Suprapubic skin (tissue), 4 donors: Measurements from ENCODE around the gene KCMF1. TPM values are rescaled to one million over a fixed set of nuclear protein-coding genes. Genes with fewer than 3 reads are reported as not detected.

ENCODE experiments used
- DNase-seq, 2 donors: peaks; one replicate each; pipeline ENCODE4 v3.0.0-alpha.2; 2019; ENCODE audit warnings: low spot score in 2 of 2
- H3K27ac ChIP-seq: fragments of 200-600 bp; sonication (generic); one replicate; pipeline ENCODE4 v1.5.1; 2019
- H3K27me3 ChIP-seq: fragments of 200-600 bp; sonication (generic); one replicate; pipeline ENCODE4 v1.5.1; 2019
- H3K36me3 ChIP-seq: fragments of 200-600 bp; sonication (generic); one replicate; pipeline ENCODE4 v1.5.1; 2019
- H3K4me1 ChIP-seq: fragments of 200-600 bp; sonication (generic); one replicate; pipeline ENCODE4 v1.5.1; 2019
- H3K4me3 ChIP-seq: fragments of 200-600 bp; sonication (generic); one replicate; pipeline ENCODE4 v1.5.1; 2019; ENCODE audit warnings: mild to moderate bottlenecking
- H3K9me3 ChIP-seq: fragments of 200-600 bp; sonication (generic); one replicate; pipeline ENCODE4 v1.5.1; 2019
- CTCF ChIP-seq, 2 donors: fragments of 200-600 bp in 1 of 2; fragments of 450-650 bp in 1 of 2; sonication (generic) in 1 of 2; IDR thresholded peaks; one replicate each; pipeline ENCODE4 v1.5.1; 2016 to 2019; ENCODE audit warnings: antibody characterized with exemption in 2 of 2, mild to moderate bottlenecking in 1 of 2, moderate library complexity in 1 of 2
- EP300 ChIP-seq: sonication (generic); formaldehyde crosslinking; IDR thresholded peaks from one replicate; pipeline ENCODE4 v1.6.1; 2017; ENCODE audit warnings: antibody characterized with exemption
- POLR2A ChIP-seq, 2 donors: fragments of 450-650 bp; IDR thresholded peaks; one replicate each; pipeline ENCODE4 v1.6.1; 2017; ENCODE audit warnings: antibody characterized with exemption in 2 of 2, mild to moderate bottlenecking in 2 of 2, moderate library complexity in 2 of 2
- POLR2AphosphoS5 ChIP-seq, 3 donors: sonication (generic); formaldehyde crosslinking; IDR thresholded peaks; one replicate each; pipeline ENCODE4 v1.6.1; 2017; ENCODE audit warnings: antibody characterized with exemption in 3 of 3
- WGBS: methylation state at CpG from one replicate; pipeline ENCODE4 v1.1.5; 2018; 5-methylcytosine and 5-hydroxymethylcytosine counted together
- total RNA-seq, 4 donors: library from RNA; depleted of rRNA; stranded (reverse); fragments of >200 nt; gene quantifications; one replicate each; pipeline ENCODE4 v1.1.0, GENCODE V29; 2016

KCMF1 gene
- total RNA-seq, 4 donors from 2014 or later, result 23.5 to 42.6 (median 29.3) TPM

GRCh38 chr2:85063981-85064599 lies 93.1 kb downstream of the KCMF1 start:
- H3K4me3 ChIP-seq, result no peak overlapping the region
- H3K4me1 ChIP-seq, result peaks cover 14% of the 10 kb centered on the region
- TF ChIP-seq POLR2A (IDR thresholded peaks at IDR 0.05) (no peak), EP300 (no peak), POLR2AphosphoS5 (IDR thresholded peaks at IDR 0.05) (no peak), CTCF (IDR thresholded peaks at IDR 0.05) (no peak)
- H3K27me3 ChIP-seq, result no peaks in the 10 kb centered on the region
- 84% methylated on average over 5 of the region's 5 CpGs for WGBS
- H3K36me3 ChIP-seq, result no peaks in the 10 kb centered on the region
- no peaks in the 10 kb centered on the region for H3K9me3 ChIP-seq
- DNase-seq, result no peak
- H3K27ac ChIP-seq, result no peak overlapping the region

- H3K27ac ChIP-seq, result no peak overlapping the region
- no peaks in the 10 kb centered on the region for H3K36me3 ChIP-seq
- TF ChIP-seq CTCF (IDR thresholded peaks at IDR 0.05), result no peak
- TF ChIP-seq EP300, result no peak
- no peak for TF ChIP-seq POLR2A (IDR thresholded peaks at IDR 0.05)
- no peak for TF ChIP-seq POLR2AphosphoS5 (IDR thresholded peaks at IDR 0.05)
- WGBS, result 77% methylated on average over 14 of the region's 14 CpGs
- DNase-seq, result no peak
- no peaks in the 10 kb centered on the region for H3K9me3 ChIP-seq
- H3K4me1 ChIP-seq, result peaks cover 14% of the 10 kb centered on the region
- no peak overlapping the region for H3K4me3 ChIP-seq
- no peaks in the 10 kb centered on the region for H3K27me3 ChIP-seq
These were observed 94.1 kb downstream of the KCMF1 start for GRCh38 chr2:85064927-85065577.

GRCh38 chr2:85066006-85066740 lies 95.2 kb downstream of the KCMF1 start:
- Histone ChIP-seq H3K36me3 (no peaks in the 10 kb centered on the region), H3K27ac (no peak overlapping the region), H3K4me1 (peaks cover 14% of the 10 kb centered on the region), H3K4me3 (no peak overlapping the region), H3K27me3 (no peaks in the 10 kb centered on the region), H3K9me3 (no peaks in the 10 kb centered on the region)
- TF ChIP-seq POLR2A (IDR thresholded peaks at IDR 0.05) (no peak), CTCF (IDR thresholded peaks at IDR 0.05) (no peak), POLR2AphosphoS5 (IDR thresholded peaks at IDR 0.05) (no peak), EP300 (no peak)
- DNase-seq, result no peak
- 71% methylated on average over 10 of the region's 11 CpGs for WGBS

- TF ChIP-seq POLR2A (IDR thresholded peaks at IDR 0.05) (no peak), CTCF (IDR thresholded peaks at IDR 0.05) (peak; percentile 64 to 68), POLR2AphosphoS5 (IDR thresholded peaks at IDR 0.05) (no peak)
- 30% methylated on average over 19 of the region's 19 CpGs for WGBS
- DNase-seq, result peak; percentile 85 to 86
These were observed 96.0 kb downstream of the KCMF1 start for GRCh38 chr2:85066874-85067351.

GRCh38 chr2:85071096-85071495 lies 100.1 kb downstream of the KCMF1 start:
- H3K4me1 ChIP-seq, result peaks cover 14% of the 10 kb centered on the region
- H3K36me3 ChIP-seq, result no peaks in the 10 kb centered on the region
- no peak overlapping the region for H3K4me3 ChIP-seq
- H3K27me3 ChIP-seq, result no peaks in the 10 kb centered on the region
- H3K9me3 ChIP-seq, result no peaks in the 10 kb centered on the region
- WGBS, result 80% methylated on average over 3 of the region's 3 CpGs
- no peak overlapping the region for H3K27ac ChIP-seq
- no peak for DNase-seq
- TF ChIP-seq EP300 (no peak), POLR2AphosphoS5 (IDR thresholded peaks at IDR 0.05) (no peak), POLR2A (IDR thresholded peaks at IDR 0.05) (no peak), CTCF (IDR thresholded peaks at IDR 0.05) (no peak)

More at GRCh38 chr2:85066874-85067351, 96.0 kb downstream of the KCMF1 start:
- Histone ChIP-seq H3K27me3 (no peaks in the 10 kb centered on the region), H3K27ac (no peak overlapping the region), H3K9me3 (no peaks in the 10 kb centered on the region), H3K4me3 (no peak overlapping the region), H3K36me3 (no peaks in the 10 kb centered on the region), H3K4me1 (peaks cover 14% of the 10 kb centered on the region)
